Measurements from ENCODE around the gene OR6B1.
"Not testable (repeated sequence)": the region's sequence is repeated elsewhere in the genome, so short reads cannot be mapped to it uniquely, and the experiment has no call there.

OR6B1 gene

DNA sequence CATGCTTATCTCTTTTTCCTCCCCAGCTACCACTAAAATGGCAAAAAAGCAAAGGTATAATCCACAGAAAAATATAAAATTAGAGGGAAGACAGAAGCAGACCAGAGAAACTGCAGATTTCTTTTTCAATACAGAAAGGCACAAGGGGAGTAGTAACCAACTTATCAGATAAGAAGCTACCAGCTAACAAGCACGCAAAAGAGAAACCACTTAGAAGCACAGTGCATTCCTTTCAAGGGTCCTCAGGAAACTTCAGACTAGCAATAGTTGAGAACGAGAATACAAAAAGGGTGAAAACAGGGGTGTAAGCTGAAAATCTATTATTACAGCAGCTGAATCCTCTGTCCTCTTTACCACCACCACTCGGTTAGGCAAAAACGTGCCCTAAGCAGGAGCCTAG is 38.8 kb downstream of the OR6B1 start:
- DNase-seq (ENCODE audit: low spot score) = no peak

DNA sequence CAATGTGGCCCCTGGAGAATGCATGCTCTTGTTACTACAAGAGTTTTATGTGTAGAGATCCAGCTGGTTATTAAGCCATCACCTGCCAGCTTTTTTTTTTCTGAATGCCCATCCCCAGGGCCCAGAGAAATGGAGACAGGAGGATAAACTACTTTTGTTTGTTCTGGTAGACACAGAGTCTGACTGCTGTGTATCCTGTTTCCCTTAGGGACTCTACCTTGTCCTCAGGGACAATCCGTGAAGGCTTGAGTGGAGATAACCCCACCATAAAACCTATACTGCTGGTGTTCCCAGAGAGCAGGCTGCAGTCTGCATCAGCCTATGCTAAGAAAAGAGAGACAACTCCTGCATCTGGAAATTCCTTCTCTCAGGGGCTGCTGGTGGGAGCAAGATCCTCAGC is 48.5 kb downstream of the OR6B1 start, which contains the start of gene OR2A5:
TSS of gene OR2A5 (plus strand) at position 301 of the 400 bp plus-strand sequence. CDS start 1,454 bp downstream, outside the sequence.
- DNase-seq (ENCODE audit: low spot score) = no peak

DNA sequence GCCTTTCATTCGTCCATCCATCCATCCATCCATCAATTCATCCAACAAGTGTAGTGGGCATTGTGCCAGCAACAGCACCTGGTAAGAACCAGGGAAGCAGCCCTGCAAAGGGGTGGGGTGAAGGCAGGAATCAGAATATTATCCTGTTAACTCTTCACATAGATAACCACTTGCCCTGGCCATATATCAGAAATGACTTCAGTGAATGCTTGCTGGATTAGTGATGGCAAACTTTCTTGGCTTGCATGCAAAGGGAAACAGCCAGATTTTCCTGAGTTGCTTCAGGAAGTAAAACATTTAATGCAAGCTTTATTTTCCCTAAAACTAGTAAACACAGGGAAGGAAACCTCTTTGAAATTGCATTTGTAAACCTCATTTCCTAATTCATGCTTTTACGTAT is 49.4 kb downstream of the OR6B1 start:
- DNase-seq (ENCODE audit: low spot score) = no peak

DNA sequence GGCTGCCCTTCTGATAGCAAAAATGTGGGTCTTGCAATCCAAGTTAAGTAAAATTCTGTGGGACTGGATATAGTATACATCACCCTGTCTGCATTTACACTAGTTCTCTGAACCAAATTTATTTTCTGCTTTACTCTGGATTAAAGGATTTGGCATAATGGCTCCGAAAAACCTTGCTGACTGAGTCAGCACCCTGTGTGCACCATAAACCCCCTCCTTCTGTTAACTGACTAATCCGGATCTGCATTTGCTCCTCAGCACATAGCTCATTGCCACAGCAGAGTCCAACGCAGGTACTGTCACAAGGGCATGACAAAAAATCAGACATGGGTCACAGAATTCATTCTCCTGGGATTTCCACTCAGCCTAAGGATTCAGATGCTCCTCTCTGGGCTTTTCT is 50.0 kb downstream of the OR6B1 start:
- DNase-seq (ENCODE audit: low spot score) = peak; percentile 11

DNA sequence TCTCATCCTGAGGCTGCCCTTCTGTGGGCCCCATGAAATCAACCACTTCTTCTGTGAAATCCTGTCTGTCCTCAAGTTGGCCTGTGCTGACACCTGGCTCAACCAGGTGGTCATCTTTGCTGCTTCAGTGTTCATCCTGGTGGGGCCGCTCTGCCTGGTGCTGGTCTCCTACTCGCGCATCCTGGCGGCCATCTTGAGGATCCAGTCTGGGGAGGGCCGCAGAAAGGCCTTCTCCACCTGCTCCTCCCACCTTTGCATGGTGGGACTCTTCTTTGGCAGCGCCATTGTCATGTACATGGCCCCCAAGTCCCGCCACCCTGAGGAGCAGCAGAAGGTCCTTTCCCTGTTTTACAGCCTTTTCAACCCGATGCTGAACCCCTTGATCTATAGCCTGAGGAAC is 50.8 kb downstream of the OR6B1 start:
- not testable (repeated sequence) for DNase-seq (ENCODE audit: low spot score)

DNA sequence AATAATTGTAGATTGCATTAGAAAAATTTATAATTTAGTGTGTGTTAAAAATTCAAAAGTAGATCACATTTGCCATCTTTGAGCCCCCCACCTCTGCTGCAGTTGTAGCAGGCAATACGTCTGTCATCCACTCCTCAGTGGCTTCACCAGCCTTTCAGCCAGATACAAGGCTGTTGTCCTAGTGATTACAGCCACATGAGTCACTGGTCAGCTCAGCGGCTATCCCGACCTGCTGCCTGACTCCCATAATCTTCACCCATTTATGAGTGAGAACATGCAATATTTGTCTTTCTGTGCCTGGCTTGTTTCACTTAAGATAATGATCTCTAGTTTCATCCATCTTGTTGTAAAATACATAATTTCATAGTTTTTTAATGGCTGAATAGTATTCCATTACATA is 57.8 kb downstream of the OR6B1 start:
- DNase-seq (ENCODE audit: low spot score) = no peak
